GM23248 (cell line): ENCODE results near the gene C9orf50. TPM values are rescaled to one million over a fixed set of nuclear protein-coding genes. Genes with fewer than 3 reads are reported as not detected.
"Not testable (repeated sequence)": the region's sequence is repeated elsewhere in the genome, so short reads cannot be mapped to it uniquely, and the experiment has no call there.

Source experiments
- DNase-seq: peaks from one replicate; pipeline ENCODE4 v3.0.0-alpha.2; 2015
- H2AFZ ChIP-seq: fragments of 200-600 bp; sonication (generic); 2 replicates; pipeline ENCODE4 v1.6.1; 2016; ENCODE audit warnings: antibody characterized with exemption
- H3F3A ChIP-seq: fragments of 200-600 bp; sonication (generic); 2 replicates; pipeline ENCODE4 v1.6.1; 2016; ENCODE audit warnings: mild to moderate bottlenecking, antibody characterized with exemption, mixed run types; ENCODE audit not compliant: insufficient read depth
- H3K27ac ChIP-seq: fragments of 200-600 bp; sonication (generic); 2 replicates; pipeline ENCODE4 v1.5.1; 2016; ENCODE audit warnings: mild to moderate bottlenecking
- H3K27me3 ChIP-seq: fragments of 200-600 bp; sonication (generic); replicated peaks from 2 replicates; pipeline ENCODE4 v1.6.1; 2016; ENCODE audit warnings: mild to moderate bottlenecking; ENCODE audit not compliant: insufficient read depth
- H3K36me3 ChIP-seq: fragments of 200-600 bp; sonication (generic); 2 replicates; pipeline ENCODE4 v1.6.1; 2016; ENCODE audit warnings: low read depth, mild to moderate bottlenecking
- H3K4me1 ChIP-seq: fragments of 200-600 bp; sonication (generic); 2 replicates; pipeline ENCODE4 v1.6.1; 2016; ENCODE audit warnings: mild to moderate bottlenecking; ENCODE audit not compliant: insufficient read depth
- H3K4me2 ChIP-seq: fragments of 200-600 bp; sonication (generic); one replicate; pipeline ENCODE4 v1.6.1; 2016; ENCODE audit warnings: mild to moderate bottlenecking; ENCODE audit not compliant: unreplicated experiment
- H3K4me3 ChIP-seq: fragments of 200-600 bp; sonication (generic); 2 replicates; pipeline ENCODE4 v1.5.1; 2016; ENCODE audit warnings: mild to moderate bottlenecking
- H3K79me2 ChIP-seq: fragments of 200-600 bp; sonication (generic); 2 replicates; pipeline ENCODE4 v1.6.1; 2016; ENCODE audit warnings: mild to moderate bottlenecking; ENCODE audit not compliant: insufficient read depth
- H3K9ac ChIP-seq: fragments of 200-600 bp; sonication (generic); 2 replicates; pipeline ENCODE4 v1.6.1; 2016; ENCODE audit warnings: mild to moderate bottlenecking
- H3K9me2 ChIP-seq: fragments of 200-600 bp; sonication (generic); 2 replicates; pipeline ENCODE4 v1.6.1; 2016; ENCODE audit warnings: mixed run types, mild to moderate bottlenecking, moderate library complexity; ENCODE audit not compliant: insufficient read depth
- H3K9me3 ChIP-seq: fragments of 200-600 bp; sonication (generic); one replicate; pipeline ENCODE4 v1.6.1; 2017; ENCODE audit warnings: low read depth
- H4K20me1 ChIP-seq: fragments of 200-600 bp; sonication (generic); 2 replicates; pipeline ENCODE4 v1.6.0; 2016; ENCODE audit not compliant: insufficient read depth
- EZH2 ChIP-seq: fragments of 200-600 bp; sonication (generic); IDR thresholded peaks from 2 replicates; pipeline ENCODE4 v1.6.1; 2018; ENCODE audit warnings: antibody characterized with exemption, mild to moderate bottlenecking; ENCODE audit not compliant: insufficient read depth, poor library complexity, severe bottlenecking
- EZH2phosphoT487 ChIP-seq: fragments of 200-600 bp; sonication (generic); IDR thresholded peaks from 2 replicates; pipeline ENCODE4 v1.6.1; 2018; ENCODE audit warnings: antibody characterized with exemption, moderate library complexity, mild to moderate bottlenecking, low read depth; ENCODE audit not compliant: insufficient read depth
- WGBS, 2 experiments: methylation state at CpG; one replicate each; pipeline ENCODE4 v1.1.6; 2015 to 2017; ENCODE audit warnings: low lambda C conversion rate in 2 of 2, low coverage in 1 of 2; ENCODE audit errors: missing lambda C conversion rate in 2 of 2; 5-methylcytosine and 5-hydroxymethylcytosine counted together
- in situ Hi-C: fragments of 300-500 bp; cut with MboI; formaldehyde crosslinking; loops from 2 replicates; pipeline ENCODE4 v1.15.0; 2020
- polyA plus RNA-seq: library from polyadenylated mRNA; unstranded; fragments of >200 nt; fragmentation: Nextera tagmentation; extraction: Ambion mirVana; gene quantifications from 2 replicates; pipeline ENCODE4 v1.2.1, GENCODE V29; 2016
- total RNA-seq: library from RNA; depleted of rRNA; stranded (reverse); fragments of >200 nt; shearing (Covaris generic); gene quantifications from 2 replicates; pipeline ENCODE4 v1.2.3, GENCODE V29; 2014

Gene C9orf50
- total and polyA plus RNA-seq, 2 experiments from 2014 or later: 0.23 to 0.32 TPM

- H3K27ac ChIP-seq: peak overlapping the region; percentile 58; the same call in 1 of the 2 replicates
- peak; percentile 68 for DNase-seq
- H2AFZ ChIP-seq: peak overlapping the region; percentile 63
- H3K79me2 ChIP-seq: no peaks in the 10 kb centered on the region
- H3K4me1 ChIP-seq: peaks cover 28% of the 10 kb centered on the region
- H3K9me3 ChIP-seq: no peaks in the 10 kb centered on the region
- peak overlapping the region; percentile 72 for H3K9ac ChIP-seq
- no peaks in the 10 kb centered on the region for H4K20me1 ChIP-seq
- H3F3A ChIP-seq: peaks cover 14% of the 10 kb centered on the region
- no peaks in the 10 kb centered on the region for H3K36me3 ChIP-seq
- in situ Hi-C loops: no loop called here
- no peaks in the 10 kb centered on the region for H3K27me3 ChIP-seq
- WGBS, 2 experiments: 30 to 55% methylated on average over 18 to 33 of the region's 33 CpGs
- peak overlapping the region; percentile 56; the same call in 1 of the 2 replicates for H3K4me3 ChIP-seq
- H3K9me2 ChIP-seq: no peaks in the 10 kb centered on the region
- no peak for TF ChIP-seq EZH2phosphoT487
- peak overlapping the region; percentile 20 for H3K4me2 ChIP-seq
Observed at GRCh38 chr9:129596541-129597331, 24.2 kb downstream of the C9orf50 start.

GRCh38 chr9:129595903-129596540, 24.9 kb downstream of the C9orf50 start:
- Histone ChIP-seq H3K9me2 (no peaks in the 10 kb centered on the region), H3K4me2 (no peak overlapping the region), H3K9ac (no peak overlapping the region), H3K79me2 (no peaks in the 10 kb centered on the region), H3K4me1 (peaks cover 28% of the 10 kb centered on the region), H3K9me3 (no peaks in the 10 kb centered on the region), H3F3A (peaks cover 14% of the 10 kb centered on the region), H3K4me3 (no peak overlapping the region), H2AFZ (peak overlapping the region; percentile 74; the same call in 1 of the 2 replicates), H3K36me3 (no peaks in the 10 kb centered on the region), H3K27ac (peak overlapping the region; percentile 58), H4K20me1 (no peaks in the 10 kb centered on the region), H3K27me3 (no peaks in the 10 kb centered on the region)
- TF ChIP-seq EZH2: no peak
- no peak for TF ChIP-seq EZH2phosphoT487
- DNase-seq: no peak
- 86 to 89% methylated on average over 6 of the region's 6 CpGs for WGBS, 2 experiments
- in situ Hi-C loops: no loop called here

- in situ Hi-C loops: no loop called here
- no peaks in the 10 kb centered on the region for H3K9me3 ChIP-seq
- H3F3A ChIP-seq: peaks cover 14% of the 10 kb centered on the region
- TF ChIP-seq EZH2 (no peak), EZH2phosphoT487 (no peak)
- H3K27ac ChIP-seq: peak overlapping the region; percentile 58
- peak; percentile 86 for DNase-seq
- H3K4me1 ChIP-seq: peaks cover 28% of the 10 kb centered on the region
- H2AFZ ChIP-seq: peak overlapping the region; percentile 74
- H3K27me3 ChIP-seq: no peaks in the 10 kb centered on the region
- peak overlapping the region; percentile 23; the same call in 1 of the 2 replicates for H3K4me3 ChIP-seq
- peak overlapping the region; percentile 43 for H3K9ac ChIP-seq
- H3K4me2 ChIP-seq: peak overlapping the region; percentile 43
- H3K36me3 ChIP-seq: no peaks in the 10 kb centered on the region
- H4K20me1 ChIP-seq: no peaks in the 10 kb centered on the region
- WGBS, 2 experiments: 24% methylated on average over 5 of the region's 5 CpGs
- no peaks in the 10 kb centered on the region for H3K9me2 ChIP-seq
- no peaks in the 10 kb centered on the region for H3K79me2 ChIP-seq
Observed at GRCh38 chr9:129595311-129595741, 25.6 kb downstream of the C9orf50 start.

- in situ Hi-C loops: no loop called here
- H3K79me2 ChIP-seq: no peaks in the 10 kb centered on the region
Observed at GRCh38 chr9:129594632-129595031, 26.3 kb downstream of the C9orf50 start.

GRCh38 chr9:129592790-129593189, 28.1 kb downstream of the C9orf50 start:
- peaks cover 22% of the 10 kb centered on the region for H3K4me1 ChIP-seq
- H3K9ac ChIP-seq, in situ Hi-C loops, H3K9me3 ChIP-seq, H3K27me3 ChIP-seq, H2AFZ ChIP-seq, H3K4me3 ChIP-seq, H3K9me2 ChIP-seq, DNase-seq, H3K36me3 ChIP-seq, H3K27ac ChIP-seq, H3K79me2 ChIP-seq, H3K4me2 ChIP-seq, H4K20me1 ChIP-seq: not testable (repeated sequence)
- H3F3A ChIP-seq: peaks cover 14% of the 10 kb centered on the region; the same call in 1 of the 2 replicates
- WGBS, 2 experiments: 91 to 95% methylated on average over 9 to 10 of the region's 10 CpGs

More at GRCh38 chr9:129594632-129595031, 26.3 kb downstream of the C9orf50 start:
- Histone ChIP-seq H3K9ac (no peak overlapping the region), H3K4me2 (no peak overlapping the region), H3K36me3 (no peaks in the 10 kb centered on the region), H2AFZ (peak overlapping the region; percentile 74), H3K9me3 (no peaks in the 10 kb centered on the region), H3F3A (peaks cover 14% of the 10 kb centered on the region), H3K27ac (peak overlapping the region; percentile 58; the same call in 1 of the 2 replicates), H3K4me1 (peaks cover 28% of the 10 kb centered on the region), H4K20me1 (no peaks in the 10 kb centered on the region), H3K4me3 (no peak overlapping the region), H3K27me3 (no peaks in the 10 kb centered on the region), H3K9me2 (no peaks in the 10 kb centered on the region)
- DNase-seq: no peak
- WGBS, 2 experiments: 29 to 30% methylated on average over 7 of the region's 7 CpGs
- TF ChIP-seq EZH2phosphoT487: no peak
